ENCODE results near the gene PMM2. TPM values are rescaled to one million over a fixed set of nuclear protein-coding genes. Genes with fewer than 3 reads are reported as not detected.

The PMM2 gene
- total and polyA plus RNA-seq, 9 of the 15 experiments (the other 6 are each of a cell fraction or from before 2014, with no cell fraction given): 5.6 to 42.7 (median 25.9) TPM

GRCh38 chr16:8806272-8806983 lies 8.8 kb downstream of the PMM2 start:
- TF ChIP-seq USF1 (CRISPR knock-in tag; IDR thresholded peaks at IDR 0.05) (no peak), ETS1 (conservative IDR thresholded peaks at IDR 0.05; ENCODE audit: control insufficient read depth, low read depth, low read length) (no peak), EP400 (IDR thresholded peaks at IDR 0.05) (no peak), ZFP1 (CRISPR knock-in tag; IDR thresholded peaks at IDR 0.05) (no peak), BMI1 (IDR thresholded peaks at IDR 0.05; ENCODE audit: low read length) (no peak), ATF7 (IDR thresholded peaks at IDR 0.05) (no peak), HES1 (IDR thresholded peaks at IDR 0.05; ENCODE audit: low read depth) (no peak), MIER1 (IDR thresholded peaks at IDR 0.05; ENCODE audit: low read depth) (no peak), RCOR1 (IDR thresholded peaks at IDR 0.05; ENCODE audit: borderline replicate concordance in 1 of 2, low read depth in 2 of 2, low read length in 2 of 2) (no peak), FOXP4 (CRISPR knock-in tag; IDR thresholded peaks at IDR 0.05; ENCODE audit: borderline replicate concordance) (no peak), TSC22D4 (tag; IDR thresholded peaks at IDR 0.05) (no peak), POLR2G (IDR thresholded peaks at IDR 0.05; ENCODE audit: low read depth, low read length) (no peak), NFXL1 (CRISPR knock-in tag; IDR thresholded peaks at IDR 0.05) (no peak), BDP1 (IDR thresholded peaks at IDR 0.05; ENCODE audit: insufficient read depth, insufficient read length) (no peak), MCM7 (IDR thresholded peaks at IDR 0.05) (no peak), FOXK1 (CRISPR knock-in tag; IDR thresholded peaks at IDR 0.05; ENCODE audit: borderline replicate concordance) (no peak)
- DNase-seq (ENCODE audit: extremely low read depth in 1 of 4, low spot score in 3 of 4): no peak
- Histone ChIP-seq H4K20me1 (replicated peaks; ENCODE audit: control insufficient read depth, insufficient read depth, low read length) (no peaks in the 10 kb centered on the region; the same call in 1 of the 2 replicates), H3K4me1 (replicated peaks in 1 of 2; ENCODE audit: control insufficient read depth in 2 of 2, insufficient read depth in 2 of 2, low read length in 2 of 2) (no peaks in the 10 kb centered on the region; a peak in 1 of 5 replicates), H3K4me2 (ENCODE audit: insufficient read depth, low read length) (no peak overlapping the region), H3K79me2 (ENCODE audit: control insufficient read depth, insufficient read depth, low read length) (peaks cover 21% of the 10 kb centered on the region), H3K36me3 (ENCODE audit: control insufficient read depth, insufficient read depth, low read length) (peaks cover 99% of the 10 kb centered on the region), H3K9me1 (ENCODE audit: control insufficient read depth, insufficient read depth, low read length) (no peaks in the 10 kb centered on the region), H3K27me3 (ENCODE audit: control insufficient read depth in 2 of 2, insufficient read depth in 2 of 2, low read length in 2 of 2) (no peaks in the 10 kb centered on the region), H3K27ac (ENCODE audit: extremely low read depth, low read depth, low read length) (no peak overlapping the region), H3K9ac (ENCODE audit: insufficient read depth in 1 of 2, low read depth in 2 of 2, low read length in 2 of 2) (no peak overlapping the region), H3K4me3 (no peak overlapping the region), H2AFZ (ENCODE audit: low read depth, low read length) (no peak overlapping the region), H3K9me3 (replicated peaks; ENCODE audit: control insufficient read depth, insufficient read depth, low read depth, low read length) (no peaks in the 10 kb centered on the region)
- no peak for FAIRE-seq
- TSS peak; percentile 4 for BruUV-seq (replicated peaks)
- in situ Hi-C loops (cut with MboI): no loop called here
- POLR2A ChIA-PET: interaction anchor here (1.0 to 1.4 kb wide), 2 partner anchors 10 to 55 kb away, joined by 3 to 7 read pairs; no protein-coding TSS in a partner anchor
- WGBS (ENCODE audit: insufficient coverage, low coverage, missing lambda C conversion rate): 96% methylated on average over 13 of the region's 13 CpGs
- CTCF ChIA-PET (ENCODE audit: low intra/inter-chr PET ratio): no interaction called here
- no peak for ATAC-seq
- intact Hi-C loops (cut with micrococcal nuclease): no loop called here

Data from K562 (cell line).